Measurements from ENCODE around the gene TCF3. TPM values are rescaled to one million over a fixed set of nuclear protein-coding genes. Genes with fewer than 3 reads are reported as not detected.

Gene TCF3
- total and polyA plus RNA-seq, 10 of the 15 experiments (the other 5 are each of a cell fraction or from before 2014, with no cell fraction given): 6.7 to 282 (median 70.7) TPM

DNA sequence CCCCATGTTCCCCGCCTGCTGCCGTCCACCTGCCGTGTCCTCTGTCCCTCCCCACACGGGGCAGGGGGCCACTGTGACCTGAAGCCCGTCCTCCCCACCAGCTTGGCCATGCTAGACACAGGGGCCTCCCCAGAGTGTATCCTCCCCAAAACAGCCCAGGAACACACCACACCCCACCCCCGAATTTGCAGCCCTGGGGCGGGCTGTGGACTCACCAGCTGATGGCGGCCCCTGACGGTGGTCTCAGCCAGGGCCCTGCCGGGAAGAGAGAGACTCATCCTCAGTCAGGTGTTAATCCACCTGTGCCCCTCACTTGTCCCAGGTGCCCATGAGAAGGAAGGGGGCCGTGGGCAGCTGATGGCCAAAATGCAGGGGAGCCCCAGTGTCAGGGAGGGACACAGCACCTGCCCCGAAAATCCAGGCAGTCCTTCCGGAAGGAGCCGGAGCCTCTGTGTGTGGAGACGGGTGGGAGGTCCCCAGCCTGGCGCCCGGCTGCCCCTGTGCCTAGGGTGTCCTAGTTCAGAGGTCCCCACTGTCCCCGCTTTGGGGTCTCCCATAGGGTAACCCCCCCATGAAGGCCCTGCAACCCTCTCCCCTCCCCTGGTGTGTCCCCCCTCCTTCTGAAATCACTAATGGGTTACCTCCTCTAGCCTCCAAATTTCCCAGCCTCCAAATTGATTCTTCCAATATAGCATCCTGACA is 39.3 kb upstream of the TCF3 start:
- H2AFZ ChIP-seq (ENCODE audit: control insufficient read depth, low read depth, low read length): no peak overlapping the region
- intact Hi-C loops (cut with micrococcal nuclease; ENCODE audit: unreplicated experiment) (no loop called here), in situ Hi-C loops (cut with MboI) (no loop called here)
- WGBS (ENCODE audit: insufficient coverage, insufficient replicate concordance, low lambda C conversion rate, missing lambda C conversion rate): 29% methylated on average over 18 of the region's 18 CpGs
- H3K4me2 ChIP-seq (ENCODE audit: control insufficient read depth, insufficient read depth): no peak overlapping the region
- no peaks in the 10 kb centered on the region; a peak in 1 of 4 replicates for H3K27me3 ChIP-seq (replicated peaks in 1 of 2; ENCODE audit: control insufficient read depth in 2 of 2, insufficient read depth in 2 of 2, low read length in 1 of 2)
- RAD21 ChIA-PET (ENCODE audit: unreplicated experiment): no interaction called here
- no peaks in the 10 kb centered on the region; the same call in 2 of the 3 replicates for H3K9me3 ChIP-seq (replicated peaks; ENCODE audit: control insufficient read depth, insufficient read depth, low read length)
- no TSS peak for BruUV-seq (replicated peaks)
- H3K79me2 ChIP-seq (ENCODE audit: control insufficient read depth, insufficient read depth, low read length): no peaks in the 10 kb centered on the region
- no peak overlapping the region for H3K9ac ChIP-seq (ENCODE audit: control insufficient read depth, insufficient read depth, low read length)
- H3K27ac ChIP-seq (ENCODE audit: control insufficient read depth, insufficient read depth): no peak overlapping the region
- POLR2A ChIA-PET: no interaction called here
- DNase-seq (ENCODE audit: low read depth, low spot score) (no peak), FAIRE-seq (no peak), ATAC-seq (no peak)
- TF ChIP-seq BHLHE40 (IDR thresholded peaks at IDR 0.05; ENCODE audit: borderline replicate concordance in 1 of 2, low read depth in 2 of 2, low read length in 1 of 2) (no peak), SRF (IDR thresholded peaks at IDR 0.05; ENCODE audit: low read depth in 2 of 2, low read length in 2 of 2) (no peak), HDGF (IDR thresholded peaks at IDR 0.05) (no peak), MAX (IDR thresholded peaks at IDR 0.05; ENCODE audit: low read depth, low read length) (no peak), SIX5 (IDR thresholded peaks at IDR 0.05; ENCODE audit: low read depth, low read length, severe bottlenecking) (no peak), POLR2AphosphoS2 (IDR thresholded peaks at IDR 0.05; ENCODE audit: low read depth, low read length) (no peak)
- TF ChIP-seq, protein P1, sequence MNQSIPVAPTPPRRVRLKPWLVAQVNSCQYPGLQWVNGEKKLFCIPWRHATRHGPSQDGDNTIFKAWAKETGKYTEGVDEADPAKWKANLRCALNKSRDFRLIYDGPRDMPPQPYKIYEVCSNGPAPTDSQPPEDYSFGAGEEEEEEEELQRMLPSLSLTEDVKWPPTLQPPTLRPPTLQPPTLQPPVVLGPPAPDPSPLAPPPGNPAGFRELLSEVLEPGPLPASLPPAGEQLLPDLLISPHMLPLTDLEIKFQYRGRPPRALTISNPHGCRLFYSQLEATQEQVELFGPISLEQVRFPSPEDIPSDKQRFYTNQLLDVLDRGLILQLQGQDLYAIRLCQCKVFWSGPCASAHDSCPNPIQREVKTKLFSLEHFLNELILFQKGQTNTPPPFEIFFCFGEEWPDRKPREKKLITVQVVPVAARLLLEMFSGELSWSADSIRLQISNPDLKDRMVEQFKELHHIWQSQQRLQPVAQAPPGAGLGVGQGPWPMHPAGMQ (IDR thresholded peaks at IDR 0.05; ENCODE audit: borderline replicate concordance): no peak
- SMC1A ChIA-PET (ENCODE audit: uncharacterized antibody, unreplicated experiment): no interaction called here
- H3K4me1 ChIP-seq (ENCODE audit: control insufficient read depth, insufficient read depth, low read length): no peaks in the 10 kb centered on the region
- CTCF ChIA-PET: interaction anchor here (0.7 kb wide), 1 partner anchor 187 kb away, joined by 3 read pairs; no protein-coding TSS in a partner anchor
- no peaks in the 10 kb centered on the region for H3K36me3 ChIP-seq (ENCODE audit: control insufficient read depth in 2 of 2, insufficient read depth in 2 of 2, low read length in 1 of 2)
- no peaks in the 10 kb centered on the region for H4K20me1 ChIP-seq (ENCODE audit: control insufficient read depth, insufficient read depth)
- H3K4me3 ChIP-seq: no peak overlapping the region

All from GM12878 (cell line).